ENCODE measurements around the gene CSMD2.

Gene CSMD2

GRCh38 chr1:33966346-33967141 is 198.5 kb downstream of the CSMD2 start:
- DNase-seq (ENCODE audit: low read depth in 1 of 2, low spot score in 1 of 2), result no peak

- no peak for DNase-seq (ENCODE audit: low read depth in 1 of 2, low spot score in 1 of 2)
Observed at GRCh38 chr1:33965086-33965485, 199.9 kb downstream of the CSMD2 start.

GRCh38 chr1:33962061-33962460 is 203.0 kb downstream of the CSMD2 start:
- no peak for DNase-seq (ENCODE audit: low read depth in 1 of 2, low spot score in 1 of 2)

- no peak for DNase-seq (ENCODE audit: low read depth in 1 of 2, low spot score in 1 of 2)
Observed at GRCh38 chr1:33960188-33960895, 204.7 kb downstream of the CSMD2 start.

GRCh38 chr1:33957854-33958253 is 207.2 kb downstream of the CSMD2 start:
- DNase-seq (ENCODE audit: low read depth in 1 of 2, low spot score in 1 of 2), result no peak

GRCh38 chr1:33955096-33955495 is 209.9 kb downstream of the CSMD2 start:
- no peak for DNase-seq (ENCODE audit: low read depth in 1 of 2, low spot score in 1 of 2)

GRCh38 chr1:33949570-33949969 is 215.5 kb downstream of the CSMD2 start:
- no peak for DNase-seq (ENCODE audit: low read depth in 1 of 2, low spot score in 1 of 2)

GRCh38 chr1:33948291-33948690 is 216.7 kb downstream of the CSMD2 start:
- DNase-seq (ENCODE audit: low read depth in 1 of 2, low spot score in 1 of 2), result no peak

- DNase-seq (ENCODE audit: low read depth in 1 of 2, low spot score in 1 of 2), result no peak
Observed at GRCh38 chr1:33946836-33947235, 218.2 kb downstream of the CSMD2 start.

- no peak for DNase-seq (ENCODE audit: low read depth in 1 of 2, low spot score in 1 of 2)
Observed at GRCh38 chr1:33944846-33945245, 220.2 kb downstream of the CSMD2 start.

- DNase-seq (ENCODE audit: low read depth in 1 of 2, low spot score in 1 of 2), result no peak
Observed at GRCh38 chr1:33943978-33944377, 221.1 kb downstream of the CSMD2 start.

GRCh38 chr1:33932871-33933270 is 232.2 kb downstream of the CSMD2 start:
- no peak for DNase-seq (ENCODE audit: low read depth in 1 of 2, low spot score in 1 of 2)

- no peak for DNase-seq (ENCODE audit: low read depth in 1 of 2, low spot score in 1 of 2)
Observed at GRCh38 chr1:33931111-33931475, 233.9 kb downstream of the CSMD2 start.

GRCh38 chr1:33930346-33931110 is 234.5 kb downstream of the CSMD2 start:
- no peak for DNase-seq (ENCODE audit: low read depth in 1 of 2, low spot score in 1 of 2)

- DNase-seq (ENCODE audit: low read depth in 1 of 2, low spot score in 1 of 2), result no peak
Observed at GRCh38 chr1:33928251-33928650, 236.8 kb downstream of the CSMD2 start.

- DNase-seq (ENCODE audit: low read depth in 1 of 2, low spot score in 1 of 2), result no peak
Observed at GRCh38 chr1:33927721-33928120, 237.3 kb downstream of the CSMD2 start.

GRCh38 chr1:33925586-33925985 is 239.4 kb downstream of the CSMD2 start:
- DNase-seq (ENCODE audit: low read depth in 1 of 2, low spot score in 1 of 2), result no peak

- no peak for DNase-seq (ENCODE audit: low read depth in 1 of 2, low spot score in 1 of 2)
Observed at GRCh38 chr1:33921281-33921680, 243.7 kb downstream of the CSMD2 start.

- DNase-seq (ENCODE audit: low read depth in 1 of 2, low spot score in 1 of 2), result no peak
Observed at GRCh38 chr1:33918368-33918767, 246.7 kb downstream of the CSMD2 start.

- DNase-seq (ENCODE audit: low read depth in 1 of 2, low spot score in 1 of 2), result no peak
Observed at GRCh38 chr1:33916786-33917185, 248.2 kb downstream of the CSMD2 start.

- no peak for DNase-seq (ENCODE audit: low read depth in 1 of 2, low spot score in 1 of 2)
Observed at GRCh38 chr1:33914531-33914930, 250.5 kb downstream of the CSMD2 start.

All from stimulated activated CD4-positive, alpha-beta T cell treated with anti-CD3 and anti-CD28 coated beads, Interleukin-15, amount 100 ng/mL, for 1 hour (primary cell).